SK-N-MC (cell line): ENCODE data around the gene KDM6A.

Experiments used
- EZH2 ChIP-seq: fragments of 200-600 bp; sonication (generic); IDR thresholded peaks from one replicate; pipeline ENCODE4 v1.6.1; 2017; ENCODE audit warnings: antibody characterized with exemption
- FOXP2 ChIP-seq: optimal IDR thresholded peaks from 2 replicates; pipeline ENCODE3; 2011; ENCODE audit warnings: mild to moderate bottlenecking, moderate library complexity; ENCODE audit not compliant: insufficient read depth; ENCODE audit errors: extremely low read length, control extremely low read depth
- POLR2AphosphoS5 ChIP-seq: IDR thresholded peaks from 2 replicates; pipeline ENCODE4 v1.6.1; 2012; ENCODE audit warnings: mild to moderate bottlenecking, low read depth, low read length, borderline replicate concordance

DNA sequence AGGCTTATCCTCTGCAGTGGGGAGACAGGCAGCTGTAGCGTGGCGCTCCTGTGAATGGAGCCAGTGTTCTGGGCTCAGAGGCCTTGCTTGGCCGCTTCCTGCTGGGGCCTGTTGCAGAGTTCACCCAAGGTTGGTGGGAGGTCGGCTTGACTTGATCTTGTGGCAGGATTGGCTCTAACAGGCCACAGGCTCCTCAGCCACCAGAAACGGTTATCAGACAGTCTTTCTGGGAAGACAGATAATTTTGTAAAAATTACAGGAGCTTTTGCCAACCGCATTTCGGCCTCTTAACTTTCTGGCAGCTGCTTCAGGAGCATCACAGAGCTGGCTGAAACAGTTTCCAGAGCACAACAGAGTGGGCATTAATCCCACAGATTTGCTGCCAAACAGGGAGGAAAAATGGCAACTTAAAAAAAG lies 261.3 kb downstream of the KDM6A start:
- TF ChIP-seq EZH2: no peak
- TF ChIP-seq POLR2AphosphoS5: no peak
- no peak for TF ChIP-seq FOXP2
